GM18951 (cell line): ENCODE measurements around the gene MFSD12.

ENCODE experiments used
- POLR2A ChIP-seq: IDR thresholded peaks from 4 replicates; pipeline ENCODE4 v1.6.1; 2011; ENCODE audit warnings: mild to moderate bottlenecking; ENCODE audit not compliant: insufficient read length, insufficient read depth; ENCODE audit errors: extremely low read depth
- in situ Hi-C: fragments of 300-500 bp; cut with MboI; formaldehyde crosslinking; loops from one replicate; pipeline ENCODE4 v1.12.0; 2022; ENCODE audit warnings: low sequenced_read_pairs, mixed read lengths, inconsistent platforms; ENCODE audit not compliant: unreplicated experiment

The MFSD12 gene

GRCh38 chr19:3544742-3545668 lies 12.4 kb downstream of the MFSD12 start:
- TF ChIP-seq POLR2A = no peak
- in situ Hi-C loops = no loop called here

DNA sequence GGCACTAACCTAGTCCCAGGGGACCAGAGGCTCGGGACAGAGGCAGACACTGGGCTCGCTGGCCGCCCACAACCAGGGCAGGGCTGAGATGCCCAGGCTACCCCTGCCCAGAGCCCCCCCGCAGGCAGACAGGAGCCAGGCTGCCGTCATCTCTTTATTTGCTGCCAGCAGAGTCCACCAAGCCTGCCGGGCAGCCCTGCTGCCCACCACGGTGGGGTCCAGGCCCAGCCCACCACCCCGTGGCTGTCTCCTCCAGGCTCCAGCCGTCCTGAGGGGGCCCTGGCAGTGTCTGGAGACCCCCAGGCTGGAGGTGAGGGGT lies 13.4 kb downstream of the MFSD12 start:
- TF ChIP-seq POLR2A = no peak
- in situ Hi-C loops = no loop called here

DNA sequence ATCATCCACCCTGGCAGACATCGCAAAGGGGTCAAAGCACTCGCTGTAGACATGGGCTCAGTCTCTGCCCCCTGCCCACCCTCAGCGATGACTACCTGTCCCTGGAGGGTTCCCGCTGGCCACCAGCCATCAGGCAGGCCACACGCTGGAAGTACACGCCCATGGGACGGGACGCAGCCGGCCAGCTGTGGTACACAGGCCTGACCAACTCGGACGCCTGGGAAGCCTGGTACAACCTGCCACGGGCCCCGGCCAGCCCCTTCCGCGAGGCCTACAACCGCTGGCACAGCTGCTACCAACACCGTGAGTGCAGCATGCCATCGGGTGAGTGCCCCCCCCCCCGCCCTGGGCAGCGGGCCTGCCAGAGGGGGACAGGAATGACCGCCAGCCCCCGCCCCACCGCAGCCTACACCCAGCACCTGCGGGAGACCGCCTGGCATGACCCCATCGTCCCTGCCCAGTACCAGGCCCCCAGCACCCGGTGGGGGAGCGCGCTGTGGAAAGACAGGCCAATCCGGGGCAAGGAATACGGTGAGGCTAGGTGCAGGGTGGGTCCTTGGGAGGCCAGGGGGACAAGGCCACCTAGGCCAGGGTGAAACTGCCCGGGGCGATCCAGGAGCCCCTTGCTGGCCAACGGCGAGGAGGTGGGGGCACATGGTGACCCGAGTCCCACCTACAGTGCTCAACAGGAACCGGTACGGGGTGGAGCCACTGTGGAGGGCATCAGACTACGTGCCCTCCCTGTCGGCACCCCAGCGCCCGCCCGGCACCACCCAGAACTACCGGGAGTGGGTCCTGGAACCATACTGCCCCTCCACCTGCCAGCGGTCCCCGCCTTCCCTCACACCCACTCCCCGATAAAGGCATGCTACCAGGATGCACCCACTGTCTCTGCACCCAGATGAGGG lies 14.0 kb downstream of the MFSD12 start:
- TF ChIP-seq POLR2A = no peak
- in situ Hi-C loops = no loop called here

GRCh38 chr19:3539756-3540118 lies 17.6 kb downstream of the MFSD12 start:
- in situ Hi-C loops = no loop called here

GRCh38 chr19:3538965-3539755 lies 18.2 kb downstream of the MFSD12 start, which contains the start of gene TEKTIP1:
Gene TEKTIP1 (plus strand): TSS chr19:3539174. CDS start chr19:3539178, 4 bp downstream.
- TF ChIP-seq POLR2A = no peak
- in situ Hi-C loops = no loop called here

More at GRCh38 chr19:3539756-3540118, 17.6 kb downstream of the MFSD12 start:
- no peak for TF ChIP-seq POLR2A

DNA sequence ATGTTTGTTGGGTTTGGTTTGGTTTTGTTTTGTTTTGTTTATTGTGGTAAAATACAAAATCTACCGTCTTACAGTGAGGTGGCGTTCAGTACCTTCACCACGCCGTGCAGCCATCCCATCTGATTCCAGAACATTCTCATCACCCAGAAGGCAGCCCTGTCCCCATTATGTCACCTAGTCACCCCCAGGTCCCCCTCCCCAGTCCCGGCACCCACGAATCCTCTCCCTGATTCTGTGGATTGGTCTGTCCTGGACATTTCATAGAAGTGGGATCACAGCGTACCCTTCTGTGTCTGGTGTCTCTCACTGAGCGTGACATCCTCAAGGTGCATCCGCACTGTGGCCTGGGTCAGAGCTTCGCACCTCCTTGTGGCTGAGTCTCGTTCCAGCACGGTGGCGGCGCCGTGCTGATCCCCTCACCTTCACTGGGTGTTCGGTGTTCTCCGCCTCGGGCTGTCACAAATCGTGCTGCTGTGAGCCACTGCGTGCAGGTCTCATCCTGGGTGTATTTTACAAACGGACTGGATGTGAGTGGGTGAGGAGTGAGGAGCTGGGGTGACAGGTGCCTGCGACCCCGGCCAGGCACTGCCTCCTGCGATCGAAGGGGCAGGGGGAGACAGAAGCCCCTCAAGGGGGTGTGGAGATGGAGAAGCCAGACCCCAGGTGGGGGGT lies 19.0 kb downstream of the MFSD12 start:
- in situ Hi-C loops = no loop called here
- TF ChIP-seq POLR2A = no peak

- TF ChIP-seq POLR2A = no peak
- in situ Hi-C loops = no loop called here
These were observed 19.7 kb downstream of the MFSD12 start for GRCh38 chr19:3537438-3538240.

DNA sequence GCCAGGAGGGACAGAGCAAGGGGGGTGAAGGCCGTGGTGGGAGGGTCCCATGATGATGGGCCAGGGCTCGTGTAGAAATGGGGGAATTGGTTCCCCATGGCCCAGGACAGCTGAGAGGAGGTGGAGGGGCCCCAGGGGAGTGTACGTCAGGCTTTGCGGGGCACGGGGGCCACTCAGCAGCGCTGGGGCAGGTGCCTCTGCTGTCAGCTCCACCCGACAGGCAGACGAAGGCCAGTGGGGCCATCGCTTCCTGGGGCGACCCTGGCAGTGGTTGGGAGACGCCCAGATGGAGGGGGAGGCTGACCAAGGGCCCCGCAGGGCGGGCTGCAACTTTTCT lies 20.3 kb downstream of the MFSD12 start:
- TF ChIP-seq POLR2A = no peak
- in situ Hi-C loops = no loop called here

- in situ Hi-C loops = no loop called here
- no peak for TF ChIP-seq POLR2A
These were observed 20.8 kb downstream of the MFSD12 start for GRCh38 chr19:3536429-3537100.

DNA sequence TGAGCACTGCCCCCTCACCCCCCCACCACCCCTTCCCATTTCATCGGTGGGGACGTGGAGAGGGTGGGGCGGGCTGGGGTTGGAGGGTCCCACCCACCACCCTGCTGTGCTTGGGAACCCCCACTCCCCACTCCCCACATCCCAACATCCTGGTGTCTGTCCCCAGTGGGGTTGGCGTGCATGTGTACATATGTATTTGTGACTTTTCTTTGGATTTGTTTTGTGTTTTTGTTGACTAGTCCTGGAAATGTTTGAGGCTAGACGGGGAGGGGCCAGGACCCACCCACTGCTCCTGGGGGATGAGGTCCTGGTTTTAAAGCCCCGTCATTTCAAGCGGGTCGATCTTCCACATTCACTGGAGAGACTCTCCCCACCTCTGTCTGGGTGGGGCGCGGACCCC lies 21.4 kb downstream of the MFSD12 start:
- in situ Hi-C loops = no loop called here
- TF ChIP-seq POLR2A = no peak

DNA sequence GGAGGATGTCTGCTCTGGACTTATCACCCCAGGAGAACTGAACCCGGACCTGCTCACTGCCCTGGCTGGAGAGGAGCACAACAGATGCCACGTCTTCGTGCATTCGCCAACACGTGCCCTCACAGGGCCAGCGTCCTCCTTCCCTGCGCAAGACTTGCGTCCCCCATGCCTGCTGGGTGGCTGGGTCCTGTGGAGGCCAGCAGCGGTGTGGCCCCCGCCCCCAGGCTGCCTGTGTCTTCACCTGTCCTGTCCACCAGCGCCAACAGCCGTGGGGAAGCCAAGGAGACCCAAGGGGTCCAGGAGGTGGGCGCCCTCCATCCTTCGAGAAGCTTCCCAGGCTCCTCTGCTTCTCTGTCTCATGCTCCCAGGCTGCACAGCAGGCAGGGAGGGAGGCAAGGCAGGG lies 21.8 kb downstream of the MFSD12 start:
- TF ChIP-seq POLR2A = no peak
- in situ Hi-C loops = no loop called here
